Superior temporal gyrus (tissue), 1 donor: Measurements from ENCODE around the gene SLC12A6.
"Not testable (repeated sequence)": the region's sequence is repeated elsewhere in the genome, so short reads cannot be mapped to it uniquely, and the experiment has no call there.

Experiments
- DNase-seq: peaks from one replicate; pipeline ENCODE4 v3.0.0-alpha.2; 2016; ENCODE audit errors: extremely low spot score

The SLC12A6 gene

GRCh38 chr15:34337557-34338306, at the start of gene SLC12A6:
Gene SLC12A6 (minus strand): TSS chr15:34337781. CDS start chr15:34336680, 1,101 bp downstream.
- DNase-seq = peak; percentile 90

- DNase-seq = not testable (repeated sequence)
Observed at GRCh38 chr15:34381829-34382521, 44.4 kb upstream of the SLC12A6 start.

DNA sequence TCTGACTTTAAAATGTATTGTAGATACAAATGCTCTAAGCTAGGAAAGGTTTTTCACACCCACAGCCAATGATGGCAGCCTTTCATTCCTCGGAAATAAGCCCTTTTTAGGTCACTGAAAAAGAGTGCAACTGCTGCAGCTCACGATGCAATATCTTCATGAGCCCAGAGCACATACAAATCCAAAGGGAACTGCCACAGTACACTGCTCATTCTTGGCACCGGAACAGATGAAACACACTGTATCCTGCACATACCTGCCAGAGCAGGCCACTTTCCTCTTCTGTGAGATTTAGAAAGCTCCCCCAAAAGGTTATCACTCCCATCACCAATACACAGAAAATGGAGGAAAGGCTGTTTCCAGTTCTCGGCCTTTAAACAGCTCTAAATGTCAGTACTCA, 42.9 kb upstream of the SLC12A6 start:
- not testable (repeated sequence) for DNase-seq

- no peak for DNase-seq
Observed at GRCh38 chr15:34376856-34377255, 39.3 kb upstream of the SLC12A6 start.

- DNase-seq = not testable (repeated sequence)
Observed at GRCh38 chr15:34375541-34375940, 38.0 kb upstream of the SLC12A6 start.

- DNase-seq = no peak
Observed at GRCh38 chr15:34374816-34375215, 37.2 kb upstream of the SLC12A6 start.

DNA sequence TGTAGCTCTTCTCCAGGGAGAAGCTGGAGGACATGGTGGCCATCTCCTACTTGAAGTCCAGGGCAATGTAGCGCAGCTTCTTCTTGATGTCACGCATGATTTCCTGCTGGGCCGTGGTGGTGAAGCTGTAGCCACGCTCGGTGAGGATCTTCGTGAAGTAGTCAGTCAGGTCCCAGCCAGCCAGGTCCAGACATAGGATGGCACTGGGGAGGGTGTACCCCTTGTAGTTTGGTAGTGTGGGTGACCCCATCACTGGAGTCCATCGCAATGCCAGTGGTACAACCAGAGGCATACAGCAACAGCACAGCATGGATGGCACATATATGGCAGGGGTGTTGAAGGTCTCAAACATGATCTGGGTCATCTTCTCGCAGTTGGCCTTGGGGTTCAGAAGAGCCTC, 36.4 kb upstream of the SLC12A6 start:
- no peak for DNase-seq

DNA sequence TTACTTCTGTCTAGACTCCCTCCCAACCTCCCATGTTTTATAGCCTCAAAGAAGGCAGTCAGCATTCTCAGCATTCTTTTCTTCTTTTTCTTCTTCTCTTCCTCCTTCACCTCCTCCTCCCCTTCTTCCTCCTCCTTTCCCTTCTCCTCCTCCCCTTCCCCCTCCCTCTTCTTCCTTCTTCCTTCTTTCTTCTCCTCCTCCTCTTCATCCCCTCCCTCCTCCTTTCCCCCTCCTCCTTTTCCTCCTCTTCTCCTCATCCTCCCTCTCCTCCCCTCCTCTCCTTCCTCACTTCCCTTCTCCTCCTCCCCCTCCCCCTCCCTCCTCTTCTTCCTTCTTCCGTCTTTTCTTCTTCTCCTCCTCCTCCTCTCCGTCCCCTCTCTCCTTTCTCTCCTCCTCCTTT, 33.1 kb upstream of the SLC12A6 start:
- DNase-seq = no peak

DNA sequence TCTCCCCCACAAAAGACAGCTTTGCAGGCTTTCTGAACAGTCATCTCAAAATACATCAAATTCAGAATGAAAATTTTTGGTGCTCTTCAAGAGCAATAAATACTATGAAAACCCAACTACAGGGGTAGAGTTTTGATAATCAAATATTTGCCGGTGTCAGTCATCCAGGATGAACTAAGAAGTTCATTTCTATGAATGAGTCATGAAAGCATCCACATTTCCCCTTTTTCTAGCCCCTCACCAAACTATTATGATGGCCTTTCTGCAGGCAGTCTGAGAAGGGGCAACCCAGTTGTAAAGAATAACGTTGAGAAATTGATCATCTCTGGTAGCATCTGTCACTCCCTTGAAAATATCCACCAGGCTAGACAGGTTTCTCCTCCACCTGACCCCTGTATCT, 32.5 kb upstream of the SLC12A6 start:
- DNase-seq = no peak

- DNase-seq = peak; percentile 89
Observed at GRCh38 chr15:34367101-34368081, 29.8 kb upstream of the SLC12A6 start, which contains the start of gene LPCAT4. Gene LPCAT4 (minus strand): TSS chr15:34367196. CDS start chr15:34367100, 96 bp downstream.

DNA sequence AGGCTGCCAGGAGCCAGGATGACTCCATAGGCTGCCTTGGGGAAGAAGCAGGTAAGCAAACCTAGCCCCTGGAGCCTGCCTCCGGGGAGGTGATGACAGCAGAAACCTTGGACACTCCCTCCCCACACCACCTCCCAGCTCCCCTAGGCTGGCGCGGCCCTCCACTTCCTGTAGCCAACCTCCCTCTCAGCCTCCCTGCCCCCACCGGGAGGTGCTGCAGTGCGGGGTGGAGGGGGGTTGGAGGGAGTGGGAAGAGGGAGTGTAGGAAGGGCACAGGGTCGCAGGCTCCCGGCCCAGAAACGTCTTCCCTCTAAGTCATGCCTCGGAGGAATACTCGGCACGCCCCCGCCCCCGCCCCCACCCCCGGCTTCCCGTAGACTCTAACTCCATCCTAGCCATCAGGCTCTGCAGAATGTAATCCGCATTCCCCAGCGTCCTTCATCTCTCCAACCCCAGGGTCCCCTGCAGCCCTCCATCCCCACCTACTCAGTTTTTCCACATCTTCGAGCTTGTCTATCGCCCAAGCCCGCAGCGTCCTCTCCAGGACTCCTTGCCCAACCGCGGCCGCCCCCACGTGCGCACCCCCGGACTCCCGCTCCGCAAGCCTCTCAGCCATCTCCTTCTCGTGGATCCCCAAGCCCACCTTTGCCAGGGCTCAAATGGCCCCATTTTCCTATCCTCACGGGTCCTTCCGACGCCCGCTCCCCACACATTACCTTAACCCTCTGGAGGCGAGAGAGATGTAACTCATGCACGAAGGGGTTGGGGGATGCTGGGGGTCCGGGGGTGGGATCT, 28.9 kb upstream of the SLC12A6 start:
- peak; percentile 35 for DNase-seq

GRCh38 chr15:34365836-34366235, 28.3 kb upstream of the SLC12A6 start:
- peak; percentile 36 for DNase-seq

GRCh38 chr15:34365091-34365825, 27.7 kb upstream of the SLC12A6 start:
- DNase-seq = no peak

GRCh38 chr15:34364041-34364440, 26.5 kb upstream of the SLC12A6 start:
- DNase-seq = no peak

DNA sequence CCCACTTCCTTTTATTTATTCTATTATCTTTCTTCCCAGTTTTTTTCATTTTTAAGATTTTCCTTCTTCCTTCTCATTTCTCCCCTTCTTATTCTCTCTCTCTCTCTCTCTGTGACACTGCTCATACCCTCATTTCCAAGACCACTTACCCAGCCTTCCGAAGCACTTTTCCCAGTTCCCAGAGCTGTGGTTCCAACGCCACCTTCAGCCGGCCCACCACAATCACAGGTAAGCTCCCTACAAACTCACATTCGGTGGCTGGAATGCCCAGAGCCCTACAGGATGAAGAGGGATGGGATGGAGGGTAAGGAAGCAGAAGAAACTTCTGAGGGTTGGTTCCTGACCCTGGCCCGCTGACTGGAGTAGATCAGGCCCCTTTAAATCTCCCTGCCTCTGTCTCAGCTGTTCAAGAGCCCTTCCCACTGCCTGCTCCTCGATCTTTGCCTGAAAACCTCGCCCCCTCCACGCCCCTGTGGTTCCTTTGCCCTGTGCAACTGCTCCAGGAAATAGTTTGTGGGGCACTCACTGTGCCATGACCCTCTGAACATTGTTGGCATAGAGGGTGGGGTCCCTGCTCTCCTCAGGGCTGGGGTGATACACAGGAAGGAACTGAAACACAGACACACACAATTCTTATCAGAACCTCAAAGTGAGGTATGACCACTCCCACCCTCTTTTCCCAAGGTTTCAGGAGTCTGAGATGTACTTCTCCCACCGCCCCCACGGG, 24.6 kb upstream of the SLC12A6 start:
- DNase-seq = no peak

DNA sequence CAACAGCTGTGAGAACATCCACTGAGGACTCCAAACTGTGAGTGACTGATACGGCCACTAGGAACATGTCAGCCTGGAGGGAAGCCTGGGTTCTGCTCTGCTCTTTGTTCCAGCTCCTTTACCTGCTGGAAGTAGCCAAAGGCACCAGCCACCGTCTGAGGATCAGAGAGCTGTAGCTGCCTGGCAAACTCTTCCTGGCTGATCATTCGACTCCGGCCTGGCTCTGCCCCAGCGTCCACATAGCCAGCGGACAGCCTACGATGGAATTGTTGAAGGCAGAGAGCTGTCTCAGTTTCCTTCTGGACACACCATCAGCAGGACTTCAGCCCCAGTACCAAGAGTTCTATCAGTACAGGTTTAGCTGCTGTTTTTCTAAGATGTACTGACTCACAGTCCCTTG, 23.7 kb upstream of the SLC12A6 start:
- DNase-seq = no peak

GRCh38 chr15:34360298-34360697, 22.7 kb upstream of the SLC12A6 start:
- no peak for DNase-seq

DNA sequence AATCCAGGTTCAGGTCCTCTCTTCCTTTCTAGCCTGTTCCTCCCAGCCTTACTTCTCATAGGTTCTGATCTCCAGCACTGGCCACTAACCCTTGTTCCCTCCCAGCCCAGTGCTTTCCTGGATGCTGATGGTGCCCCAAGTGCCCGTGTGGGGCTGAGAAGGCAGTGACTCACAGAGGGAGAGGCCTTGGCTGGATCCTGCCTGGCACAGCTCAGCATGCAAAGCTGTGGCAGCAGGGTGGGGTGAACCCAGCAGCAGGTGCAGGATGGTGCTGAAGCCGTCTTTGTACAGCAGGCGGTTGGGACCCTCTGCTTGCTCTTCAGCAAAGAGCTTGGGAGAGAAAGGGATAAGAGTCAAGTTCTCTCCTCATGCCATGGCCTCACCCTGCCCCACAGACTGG, 21.8 kb upstream of the SLC12A6 start:
- no peak for DNase-seq

GRCh38 chr15:34358948-34359347, 21.4 kb upstream of the SLC12A6 start:
- no peak for DNase-seq

GRCh38 chr15:34358367-34358766, 20.8 kb upstream of the SLC12A6 start:
- no peak for DNase-seq
